DOHH2 (cell line): Measurements from ENCODE around the gene ACVR1B.

Experiments
- H3F3A ChIP-seq: fragments of 200-600 bp; sonication (generic), shearing (Covaris generic); 2 replicates; pipeline ENCODE4 v1.6.0; 2016; ENCODE audit warnings: antibody characterized with exemption, mild to moderate bottlenecking; ENCODE audit not compliant: control insufficient read depth, insufficient read depth
- H3K27ac ChIP-seq: fragments of 200-600 bp; sonication (generic); 2 replicates; pipeline ENCODE4 v1.5.1; 2014; ENCODE audit warnings: low read depth, mild to moderate bottlenecking, low read length, moderate library complexity
- H3K27me3 ChIP-seq: fragments of 200-600 bp; sonication (generic); 2 replicates; pipeline ENCODE4 v1.6.1; 2014; ENCODE audit warnings: mild to moderate bottlenecking, low read length, mixed read lengths; ENCODE audit not compliant: control insufficient read depth
- H3K36me3 ChIP-seq: fragments of 200-600 bp; sonication (generic); 2 replicates; pipeline ENCODE4 v1.6.1; 2014; ENCODE audit warnings: mild to moderate bottlenecking, low read length, moderate library complexity, mixed read lengths; ENCODE audit not compliant: control insufficient read depth
- H3K4me1 ChIP-seq: fragments of 200-600 bp; sonication (generic); 2 replicates; pipeline ENCODE4 v1.6.1; 2014; ENCODE audit warnings: mild to moderate bottlenecking, low read length, mixed read lengths; ENCODE audit not compliant: control insufficient read depth
- H3K4me2 ChIP-seq: fragments of 200-600 bp; sonication (generic); 2 replicates; pipeline ENCODE4 v1.6.0; 2014; ENCODE audit warnings: mild to moderate bottlenecking, low read length, moderate library complexity
- H3K4me3 ChIP-seq: fragments of 200-600 bp; sonication (generic); 2 replicates; pipeline ENCODE4 v1.5.1; 2014; ENCODE audit warnings: mild to moderate bottlenecking, low read length, mixed read lengths
- H3K79me2 ChIP-seq: fragments of 200-600 bp; sonication (generic); 2 replicates; pipeline ENCODE4 v1.6.1; 2014; ENCODE audit warnings: mild to moderate bottlenecking, low read length, mixed read lengths; ENCODE audit not compliant: control insufficient read depth
- H3K9me2 ChIP-seq: fragments of 200-600 bp; sonication (generic); replicated peaks from 2 replicates; pipeline ENCODE4 v1.6.1; 2014; ENCODE audit warnings: mild to moderate bottlenecking, low read length, mixed read lengths; ENCODE audit not compliant: control insufficient read depth
- H3K9me3 ChIP-seq: fragments of 200-600 bp; sonication (generic); 2 replicates; pipeline ENCODE4 v1.6.1; 2014; ENCODE audit warnings: antibody characterized with exemption, low read length, mixed read lengths; ENCODE audit not compliant: control insufficient read depth, insufficient read depth
- H4K20me1 ChIP-seq: fragments of 200-600 bp; sonication (generic); 2 replicates; pipeline ENCODE4 v1.6.0; 2014; ENCODE audit warnings: low read depth, mild to moderate bottlenecking, antibody characterized with exemption, low read length, moderate library complexity; ENCODE audit not compliant: control insufficient read depth, insufficient read depth
- EZH2phosphoT487 ChIP-seq: fragments of 200-600 bp; sonication (generic); IDR thresholded peaks from 2 replicates; pipeline ENCODE4 v1.6.1; 2017; ENCODE audit warnings: borderline replicate concordance, mild to moderate bottlenecking, antibody characterized with exemption, low read length, moderate library complexity, mixed read lengths
- TF ChIP-seq, protein P1 (sequence below): fragments of 200-600 bp; sonication (generic); IDR thresholded peaks from one replicate; pipeline ENCODE4 v1.5.1; 2014; ENCODE audit warnings: antibody characterized with exemption, mild to moderate bottlenecking, low read depth, low read length; ENCODE audit not compliant: poor library complexity, severe bottlenecking

ACVR1B gene

GRCh38 chr12:51973560-51973959 is 22.1 kb downstream of the ACVR1B start:
- Histone ChIP-seq H3F3A (peaks cover 5% of the 10 kb centered on the region), H3K36me3 (peaks cover 12% of the 10 kb centered on the region), H3K4me2 (no peak overlapping the region), H3K79me2 (peaks cover 36% of the 10 kb centered on the region), H3K4me3 (no peak overlapping the region), H3K4me1 (peaks cover 27% of the 10 kb centered on the region), H3K9me2 (no peaks in the 10 kb centered on the region), H3K27ac (no peak overlapping the region), H3K9me3 (no peaks in the 10 kb centered on the region), H4K20me1 (peaks cover 19% of the 10 kb centered on the region), H3K27me3 (no peaks in the 10 kb centered on the region)
- TF ChIP-seq, protein P1, sequence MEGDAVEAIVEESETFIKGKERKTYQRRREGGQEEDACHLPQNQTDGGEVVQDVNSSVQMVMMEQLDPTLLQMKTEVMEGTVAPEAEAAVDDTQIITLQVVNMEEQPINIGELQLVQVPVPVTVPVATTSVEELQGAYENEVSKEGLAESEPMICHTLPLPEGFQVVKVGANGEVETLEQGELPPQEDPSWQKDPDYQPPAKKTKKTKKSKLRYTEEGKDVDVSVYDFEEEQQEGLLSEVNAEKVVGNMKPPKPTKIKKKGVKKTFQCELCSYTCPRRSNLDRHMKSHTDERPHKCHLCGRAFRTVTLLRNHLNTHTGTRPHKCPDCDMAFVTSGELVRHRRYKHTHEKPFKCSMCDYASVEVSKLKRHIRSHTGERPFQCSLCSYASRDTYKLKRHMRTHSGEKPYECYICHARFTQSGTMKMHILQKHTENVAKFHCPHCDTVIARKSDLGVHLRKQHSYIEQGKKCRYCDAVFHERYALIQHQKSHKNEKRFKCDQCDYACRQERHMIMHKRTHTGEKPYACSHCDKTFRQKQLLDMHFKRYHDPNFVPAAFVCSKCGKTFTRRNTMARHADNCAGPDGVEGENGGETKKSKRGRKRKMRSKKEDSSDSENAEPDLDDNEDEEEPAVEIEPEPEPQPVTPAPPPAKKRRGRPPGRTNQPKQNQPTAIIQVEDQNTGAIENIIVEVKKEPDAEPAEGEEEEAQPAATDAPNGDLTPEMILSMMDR = no peak
- no peak for TF ChIP-seq EZH2phosphoT487

- peaks cover 27% of the 10 kb centered on the region for H3K4me1 ChIP-seq
- H4K20me1 ChIP-seq = peaks cover 18% of the 10 kb centered on the region
- no peak overlapping the region for H3K4me2 ChIP-seq
- H3K36me3 ChIP-seq = peaks cover 12% of the 10 kb centered on the region
- H3K27ac ChIP-seq = no peak overlapping the region
- peaks cover 32% of the 10 kb centered on the region for H3K79me2 ChIP-seq
- no peak for TF ChIP-seq EZH2phosphoT487
- TF ChIP-seq, protein P1 = no peak
- H3K9me2 ChIP-seq = no peaks in the 10 kb centered on the region
- no peak overlapping the region for H3K4me3 ChIP-seq
- peaks cover 5% of the 10 kb centered on the region for H3F3A ChIP-seq
- no peaks in the 10 kb centered on the region for H3K27me3 ChIP-seq
- H3K9me3 ChIP-seq = no peaks in the 10 kb centered on the region
Observed at GRCh38 chr12:51974646-51975045, 23.1 kb downstream of the ACVR1B start.

- H4K20me1 ChIP-seq = peaks cover 13% of the 10 kb centered on the region
- peaks cover 27% of the 10 kb centered on the region for H3K79me2 ChIP-seq
- H3K4me3 ChIP-seq = no peak overlapping the region
- H3K4me2 ChIP-seq = no peak overlapping the region
- TF ChIP-seq, protein P1 = no peak
- no peak for TF ChIP-seq EZH2phosphoT487
- peaks cover 24% of the 10 kb centered on the region for H3K4me1 ChIP-seq
- H3F3A ChIP-seq = peaks cover 5% of the 10 kb centered on the region
- no peaks in the 10 kb centered on the region for H3K9me3 ChIP-seq
- H3K27me3 ChIP-seq = no peaks in the 10 kb centered on the region
- H3K36me3 ChIP-seq = peaks cover 12% of the 10 kb centered on the region
- no peaks in the 10 kb centered on the region for H3K9me2 ChIP-seq
- H3K27ac ChIP-seq = no peak overlapping the region
Observed at GRCh38 chr12:51975196-51975595, 23.7 kb downstream of the ACVR1B start.
